GM19463 (cell line): ENCODE measurements around the gene ENTREP1.
"Not testable (repeated sequence)": the region's sequence is repeated elsewhere in the genome, so short reads cannot be mapped to it uniquely, and the experiment has no call there.

ENCODE experiments used
- ATAC-seq: cut with Tn5 transposase; IDR thresholded peaks from one replicate; pipeline ENCODE4 v1.9.1; 2021; ENCODE audit warnings: mild to moderate bottlenecking, moderate library complexity; ENCODE audit not compliant: unreplicated experiment

ENTREP1 gene

GRCh38 chr9:69397384-69398214, 72.6 kb downstream of the ENTREP1 start:
- no peak for ATAC-seq

DNA sequence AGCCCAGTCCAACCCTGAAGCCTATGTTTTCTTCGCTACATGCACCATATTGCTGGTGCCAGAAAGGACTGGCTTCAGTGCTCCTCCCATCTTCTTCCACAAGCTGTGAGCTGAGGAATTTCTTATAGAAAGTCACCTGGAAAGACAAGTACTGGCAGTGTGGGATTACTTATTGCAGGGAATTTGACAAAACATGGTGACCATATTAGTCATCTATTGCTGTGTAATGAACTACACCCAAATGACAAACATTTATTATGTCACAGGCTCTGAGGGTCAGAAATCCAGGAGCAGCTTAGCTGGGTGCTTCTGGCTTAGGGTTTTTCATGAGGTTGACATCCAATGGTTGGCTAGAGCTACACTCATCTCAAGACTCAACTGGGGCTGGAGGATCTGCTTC, 75.5 kb downstream of the ENTREP1 start:
- ATAC-seq = no peak

GRCh38 chr9:69409936-69410335, 84.9 kb downstream of the ENTREP1 start:
- ATAC-seq = not testable (repeated sequence)

DNA sequence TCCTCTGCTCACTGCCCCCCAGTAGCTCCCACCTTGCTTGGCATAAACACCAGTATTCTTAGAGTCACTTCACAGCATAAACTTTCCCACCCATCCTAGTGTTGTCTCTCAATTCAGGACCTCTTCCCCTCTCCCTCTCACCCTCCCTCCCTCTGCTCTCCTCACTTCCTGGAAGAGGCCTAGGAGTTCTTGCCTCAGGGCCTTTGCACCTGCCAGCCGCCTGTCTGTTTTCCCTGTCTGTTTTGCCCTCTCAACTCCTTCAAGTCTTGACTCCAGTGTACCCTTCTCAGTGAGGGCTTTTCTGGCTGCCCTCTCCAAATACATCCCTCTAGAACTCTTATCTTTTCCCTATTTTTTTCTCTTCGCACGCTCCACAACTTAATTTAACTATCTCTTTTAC, 86.2 kb downstream of the ENTREP1 start:
- no peak for ATAC-seq

- ATAC-seq = no peak
Measured at GRCh38 chr9:69411931-69412740, 87.1 kb downstream of the ENTREP1 start.

DNA sequence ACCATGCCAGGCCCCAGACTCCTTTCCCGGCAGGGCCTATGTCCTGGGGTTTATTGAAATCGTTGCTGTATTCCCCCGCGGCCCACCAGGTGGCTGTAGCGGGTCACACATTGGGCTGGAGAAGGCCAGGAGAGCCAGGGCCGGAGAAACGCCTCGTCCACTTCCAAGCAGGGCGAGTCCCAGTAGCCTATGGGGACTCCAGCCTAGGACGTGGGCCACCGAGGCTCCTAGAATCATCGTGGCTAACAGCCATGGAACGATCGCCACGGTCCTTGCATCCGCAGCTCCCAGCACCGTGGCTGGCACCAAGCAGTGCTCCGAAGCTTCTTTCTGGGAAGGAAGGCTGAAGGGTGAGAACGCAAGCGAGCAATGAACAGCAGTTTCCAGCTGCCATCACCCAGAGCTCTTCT, 87.7 kb downstream of the ENTREP1 start:
- ATAC-seq = no peak

- no peak for ATAC-seq
Measured at GRCh38 chr9:69420611-69421270, 95.7 kb downstream of the ENTREP1 start.

- ATAC-seq = peak; percentile 75
Measured at GRCh38 chr9:69421908-69422801, 97.1 kb downstream of the ENTREP1 start.

DNA sequence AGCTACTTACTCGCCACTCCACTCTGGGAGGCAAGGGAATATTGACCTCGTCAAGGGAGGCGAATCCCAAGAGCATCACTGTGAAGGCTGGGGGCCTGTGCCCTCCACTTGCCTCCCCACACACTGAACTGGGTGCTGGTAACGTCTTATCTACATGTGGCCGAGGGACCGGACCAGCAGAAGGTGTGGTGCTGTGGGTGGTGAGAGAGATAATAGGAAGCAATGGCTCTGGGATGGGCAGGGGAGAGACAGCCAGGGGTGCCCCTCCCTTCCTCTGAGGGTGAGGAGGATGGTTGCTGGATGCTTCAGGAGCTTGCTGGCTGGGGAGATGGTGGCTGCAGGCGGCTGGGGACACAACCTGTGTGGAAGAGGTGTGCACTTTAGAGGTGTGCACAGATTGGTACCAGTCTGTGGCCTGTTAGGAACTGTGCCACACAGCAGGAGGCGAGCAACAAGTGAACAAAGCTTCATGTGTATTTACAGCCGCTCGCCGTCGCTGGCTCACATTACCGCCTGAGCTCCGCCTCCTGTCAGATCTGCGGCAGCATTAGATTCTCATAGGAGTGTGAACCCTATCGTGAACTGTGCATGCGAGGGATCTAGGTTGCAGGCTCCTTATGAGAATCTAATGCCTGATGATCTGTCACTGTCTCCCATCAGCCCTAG, 100.3 kb downstream of the ENTREP1 start:
- no peak for ATAC-seq

- no peak for ATAC-seq
Measured at GRCh38 chr9:69427286-69427685, 102.3 kb downstream of the ENTREP1 start.

DNA sequence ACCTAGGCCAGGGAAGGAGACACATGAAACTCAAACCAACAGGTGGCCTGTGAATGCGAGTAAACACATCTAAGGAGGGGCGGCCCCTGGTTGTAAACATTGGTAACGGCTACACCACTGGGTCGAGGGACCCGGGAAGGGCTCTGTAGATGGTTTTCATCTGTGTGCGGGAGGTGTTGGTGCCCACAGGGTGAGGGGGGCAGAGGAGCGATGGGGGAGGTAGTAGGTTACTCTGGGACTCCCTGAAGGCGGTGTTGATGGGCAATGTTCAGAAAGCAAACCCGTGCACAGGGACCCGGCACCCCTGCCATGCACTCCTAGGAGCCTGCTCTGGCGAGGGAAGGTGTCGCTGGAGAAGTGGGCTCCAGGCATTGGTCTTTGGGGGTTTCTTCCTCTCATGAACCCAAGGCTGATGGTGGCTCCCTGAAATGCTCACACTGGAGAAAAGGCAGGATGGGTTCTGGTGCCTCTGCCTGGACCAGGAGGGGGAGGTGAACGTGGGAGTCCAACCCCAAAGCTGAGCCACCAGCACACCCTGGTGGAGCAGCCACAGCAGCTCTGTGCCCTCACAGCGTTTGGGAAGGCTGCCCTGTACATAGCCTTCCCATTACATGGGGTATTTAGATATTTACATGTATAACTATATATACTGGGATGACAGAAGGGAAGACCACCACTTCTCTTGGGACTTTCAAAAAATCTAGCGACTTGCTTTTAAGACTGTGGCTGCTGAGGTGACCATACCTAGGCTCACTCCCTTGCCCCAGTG, 103.2 kb downstream of the ENTREP1 start:
- no peak for ATAC-seq

DNA sequence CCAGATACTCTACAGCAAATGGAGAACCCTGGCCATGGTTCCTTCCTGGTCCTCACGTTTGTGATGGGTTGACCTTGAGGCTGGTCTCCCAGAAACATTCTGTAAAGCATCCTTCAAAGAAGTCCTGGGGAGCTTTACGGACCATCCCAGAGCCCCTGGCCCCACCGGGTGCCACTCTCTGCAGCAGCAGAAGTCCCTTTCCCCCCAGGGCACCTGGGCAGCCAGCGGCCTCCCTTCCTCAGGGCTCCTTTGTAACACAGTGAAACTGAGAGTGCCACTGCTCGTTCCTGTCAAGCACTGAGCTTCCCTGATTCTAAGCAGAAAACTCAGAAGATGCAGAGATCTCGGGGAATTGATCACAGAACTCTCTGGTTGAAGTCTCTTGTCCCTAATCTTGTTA, 104.3 kb downstream of the ENTREP1 start:
- ATAC-seq = no peak

GRCh38 chr9:69430206-69430605, 105.2 kb downstream of the ENTREP1 start:
- no peak for ATAC-seq

DNA sequence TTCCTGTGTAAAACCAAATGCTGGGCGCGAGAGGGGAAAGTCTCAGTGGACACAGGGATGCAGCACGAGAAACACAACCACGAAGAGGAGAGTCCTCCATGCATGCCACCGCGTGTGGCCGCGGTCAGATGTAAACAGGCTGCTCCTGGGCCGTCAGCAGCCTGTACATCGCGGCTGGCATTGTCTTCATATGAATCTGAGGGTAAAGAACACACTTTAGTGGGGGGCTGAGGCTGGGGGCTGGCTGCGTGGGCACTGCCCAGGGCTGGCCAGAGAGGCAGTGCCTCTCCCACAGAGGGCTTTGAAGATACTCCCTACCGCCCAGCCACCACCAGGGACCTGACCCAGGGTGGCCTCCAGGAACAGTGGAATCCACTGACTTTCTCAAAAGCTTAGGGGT, 106.2 kb downstream of the ENTREP1 start:
- ATAC-seq = no peak

DNA sequence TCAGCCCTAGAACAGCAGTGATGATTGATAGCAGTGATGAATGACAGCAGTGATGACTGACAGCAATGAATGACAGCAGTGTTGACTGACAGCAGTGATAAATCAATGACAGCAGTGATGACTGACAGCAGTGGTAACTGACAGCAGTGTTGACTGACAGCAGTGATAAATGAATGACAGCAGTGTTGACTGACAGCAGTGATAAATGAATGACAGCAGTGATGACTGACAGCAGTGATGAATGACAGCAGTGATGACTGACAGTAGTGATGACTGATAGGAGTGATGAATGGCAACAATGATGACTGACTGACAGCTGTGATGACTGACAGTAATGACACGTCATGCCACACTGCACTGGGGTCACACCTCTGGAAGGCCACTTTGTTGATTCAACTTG, 106.8 kb downstream of the ENTREP1 start:
- no peak for ATAC-seq

DNA sequence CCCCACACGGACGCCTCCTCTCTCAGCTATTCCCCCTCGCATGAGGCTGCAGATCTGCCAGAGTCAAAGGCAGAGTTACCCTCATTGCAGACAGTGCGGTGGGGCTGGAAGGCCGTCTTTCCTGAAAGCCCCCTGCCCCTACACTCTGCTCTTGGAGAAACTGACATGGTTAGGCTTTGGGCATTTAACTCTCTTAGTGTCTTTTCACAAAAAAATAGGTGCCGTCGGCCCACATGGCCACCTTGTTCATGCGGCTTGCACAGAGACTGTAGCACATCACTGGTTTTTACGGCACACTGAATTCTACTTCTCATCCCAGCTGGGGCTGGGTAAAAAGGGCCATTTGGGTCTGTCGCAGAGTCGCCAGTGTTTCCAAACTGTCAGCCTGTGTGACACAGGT, 107.6 kb downstream of the ENTREP1 start:
- ATAC-seq = no peak

GRCh38 chr9:69433392-69433791, 108.4 kb downstream of the ENTREP1 start:
- ATAC-seq = no peak

GRCh38 chr9:69433968-69434367, 109.0 kb downstream of the ENTREP1 start:
- ATAC-seq = no peak

- not testable (repeated sequence) for ATAC-seq
Measured at GRCh38 chr9:69439654-69440053, 114.6 kb downstream of the ENTREP1 start.
